Adrenal gland (tissue), 5 donors: ENCODE data around the gene SLC25A51.

Experiments used
- POLR2A ChIP-seq, 2 donors: fragments of 450-650 bp; IDR thresholded peaks; one replicate each; pipeline ENCODE4 v1.6.1; 2017; ENCODE audit warnings: antibody characterized with exemption in 2 of 2, mild to moderate bottlenecking in 2 of 2, moderate library complexity in 1 of 2
- TF ChIP-seq, protein P1 (sequence below), 6 experiments: fragments of 450-650 bp in 4 of 6; fragments of 200-600 bp in 2 of 6; sonication (generic) in 1 of 6; IDR thresholded peaks; 1 replicate in 5 of 6; 2 replicates in 1 of 6; pipeline versions ENCODE4 v1.5.1 to v1.8.0; 2016 to 2021; ENCODE audit warnings: antibody characterized with exemption in 6 of 6, mild to moderate bottlenecking in 2 of 6, moderate library complexity in 1 of 6
- donor health status: DM: no; HTN: no; CAD: no.

- no peak for TF ChIP-seq POLR2A (IDR thresholded peaks at IDR 0.05)
- TF ChIP-seq, protein P1, sequence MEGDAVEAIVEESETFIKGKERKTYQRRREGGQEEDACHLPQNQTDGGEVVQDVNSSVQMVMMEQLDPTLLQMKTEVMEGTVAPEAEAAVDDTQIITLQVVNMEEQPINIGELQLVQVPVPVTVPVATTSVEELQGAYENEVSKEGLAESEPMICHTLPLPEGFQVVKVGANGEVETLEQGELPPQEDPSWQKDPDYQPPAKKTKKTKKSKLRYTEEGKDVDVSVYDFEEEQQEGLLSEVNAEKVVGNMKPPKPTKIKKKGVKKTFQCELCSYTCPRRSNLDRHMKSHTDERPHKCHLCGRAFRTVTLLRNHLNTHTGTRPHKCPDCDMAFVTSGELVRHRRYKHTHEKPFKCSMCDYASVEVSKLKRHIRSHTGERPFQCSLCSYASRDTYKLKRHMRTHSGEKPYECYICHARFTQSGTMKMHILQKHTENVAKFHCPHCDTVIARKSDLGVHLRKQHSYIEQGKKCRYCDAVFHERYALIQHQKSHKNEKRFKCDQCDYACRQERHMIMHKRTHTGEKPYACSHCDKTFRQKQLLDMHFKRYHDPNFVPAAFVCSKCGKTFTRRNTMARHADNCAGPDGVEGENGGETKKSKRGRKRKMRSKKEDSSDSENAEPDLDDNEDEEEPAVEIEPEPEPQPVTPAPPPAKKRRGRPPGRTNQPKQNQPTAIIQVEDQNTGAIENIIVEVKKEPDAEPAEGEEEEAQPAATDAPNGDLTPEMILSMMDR (IDR thresholded peaks at IDR 0.05): peak; percentile 98 to 99 (median 99)
These were observed 9.7 kb upstream of the SLC25A51 start for GRCh38 chr9:37913480-37914153.
